Superior temporal gyrus (tissue), 1 donor: ENCODE results near the gene BMP5.

ENCODE experiments used
- DNase-seq: peaks from one replicate; pipeline ENCODE4 v3.0.0-alpha.2; 2016; ENCODE audit errors: extremely low spot score

BMP5 gene

GRCh38 chr6:55872866-55873265, 2.5 kb downstream of the BMP5 start:
- DNase-seq, result no peak

DNA sequence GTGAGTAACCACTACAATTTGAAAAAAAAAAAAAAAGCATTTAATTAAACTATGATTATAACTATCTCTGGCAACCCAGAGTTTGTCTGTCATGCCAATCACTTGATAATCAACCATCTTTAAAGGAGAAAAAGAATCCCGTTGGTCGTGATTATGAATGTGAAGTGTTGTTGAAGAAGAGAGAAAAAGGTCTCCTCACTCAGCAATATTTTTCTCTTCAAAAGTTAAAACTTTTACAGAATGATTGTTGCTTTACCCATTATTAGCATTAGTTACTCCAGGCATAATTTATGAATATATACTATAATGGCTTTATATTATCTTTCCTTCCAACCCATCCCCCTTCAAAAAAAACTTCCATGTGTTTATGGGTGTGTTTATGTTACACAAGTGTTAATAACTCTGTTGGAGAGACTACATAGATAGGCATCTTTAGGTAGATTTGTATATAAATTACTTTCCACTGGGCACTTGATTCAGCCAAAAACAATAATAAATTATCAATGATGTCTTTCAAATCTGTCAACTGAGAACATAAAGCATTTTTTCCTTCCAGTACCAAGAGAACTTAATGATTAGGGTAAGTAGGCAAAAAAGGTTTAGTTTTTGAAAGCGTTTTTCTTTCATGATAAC, 5.1 kb downstream of the BMP5 start:
- no peak for DNase-seq

DNA sequence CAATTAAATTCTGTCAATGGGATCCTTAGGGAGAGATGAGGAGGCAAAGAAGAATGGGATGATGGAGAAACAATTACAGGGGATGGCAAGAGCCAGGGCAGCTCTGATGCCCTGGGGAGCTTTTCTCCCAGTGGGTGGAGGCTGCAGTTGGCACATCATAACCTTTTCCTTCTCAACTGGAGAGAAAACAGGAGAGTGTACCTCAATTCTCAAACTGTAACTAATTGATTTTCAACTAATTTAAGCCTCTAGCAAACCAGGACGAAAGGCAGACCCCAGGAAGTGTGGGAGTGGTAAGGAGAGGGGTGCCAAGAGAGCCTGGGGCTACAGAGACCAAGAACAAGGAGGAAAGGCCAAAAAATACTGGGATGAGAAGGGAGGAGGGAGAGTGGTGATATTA, 5.7 kb downstream of the BMP5 start:
- no peak for DNase-seq

GRCh38 chr6:55868771-55869479, 6.5 kb downstream of the BMP5 start:
- DNase-seq, result no peak

DNA sequence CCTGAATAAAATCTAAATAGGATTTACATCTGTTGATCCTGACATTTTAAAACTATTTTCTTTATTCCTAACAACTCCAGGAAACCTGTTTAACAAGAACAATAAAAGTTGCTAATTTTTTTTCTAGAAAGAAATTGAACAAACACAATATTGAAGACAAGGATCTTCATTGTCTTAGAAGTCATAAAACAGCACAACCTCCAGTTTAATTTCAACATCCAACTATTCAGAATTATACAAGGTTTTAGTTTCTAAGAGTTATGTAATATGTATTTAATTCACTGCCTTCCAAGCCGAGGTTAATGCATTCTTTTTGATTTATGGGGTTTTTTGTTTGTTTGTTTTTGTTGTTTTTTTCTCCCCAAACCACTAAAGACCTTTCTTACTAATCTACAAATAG, 7.2 kb downstream of the BMP5 start:
- DNase-seq, result no peak

GRCh38 chr6:55866128-55866527, 9.3 kb downstream of the BMP5 start:
- DNase-seq, result no peak

DNA sequence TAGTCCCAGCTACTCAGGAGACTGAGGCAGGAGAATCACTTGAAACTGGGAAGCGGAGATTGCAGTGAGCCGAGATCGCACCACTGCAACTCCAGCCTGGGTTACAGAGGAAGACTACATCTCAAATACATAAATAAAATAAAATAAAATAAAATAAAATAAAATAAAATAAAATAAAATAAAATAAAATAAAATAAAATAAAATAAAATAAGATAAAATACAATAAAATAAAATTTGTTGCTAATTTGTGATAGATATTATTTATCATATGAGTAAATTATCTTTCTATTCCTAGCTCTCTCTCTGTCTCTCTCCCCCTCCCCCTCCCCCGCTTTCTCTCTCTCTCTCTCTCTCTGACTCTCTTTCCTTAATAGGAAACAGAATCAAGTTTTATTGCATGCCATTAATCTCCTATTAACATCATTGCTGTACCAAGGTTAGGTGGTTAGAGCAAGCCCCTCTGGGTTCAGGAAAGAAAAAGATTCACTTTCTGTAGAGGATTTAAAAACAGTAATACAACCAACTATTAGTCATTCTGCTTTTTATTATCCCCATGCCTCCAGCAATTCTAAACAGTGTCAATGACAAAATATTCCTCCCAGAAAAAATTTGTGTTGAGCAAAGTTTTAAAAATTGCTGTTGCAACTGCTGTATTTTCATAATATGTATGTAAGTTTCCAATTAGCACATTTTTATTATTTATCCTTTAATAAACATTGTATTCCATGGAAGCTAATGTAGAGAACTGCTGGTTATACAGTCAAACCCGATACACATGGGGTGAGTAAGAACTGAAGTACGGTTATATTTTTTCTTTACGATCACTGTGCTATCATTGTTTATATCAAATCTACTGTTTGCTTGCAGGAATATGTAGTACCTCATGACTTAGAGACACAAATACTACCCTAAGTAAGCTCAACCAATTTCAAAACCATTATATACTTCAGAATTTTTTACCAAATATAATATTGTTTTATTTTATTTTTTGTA, 22.1 kb downstream of the BMP5 start:
- no peak for DNase-seq

GRCh38 chr6:55841341-55841740, 34.0 kb downstream of the BMP5 start:
- DNase-seq, result no peak

DNA sequence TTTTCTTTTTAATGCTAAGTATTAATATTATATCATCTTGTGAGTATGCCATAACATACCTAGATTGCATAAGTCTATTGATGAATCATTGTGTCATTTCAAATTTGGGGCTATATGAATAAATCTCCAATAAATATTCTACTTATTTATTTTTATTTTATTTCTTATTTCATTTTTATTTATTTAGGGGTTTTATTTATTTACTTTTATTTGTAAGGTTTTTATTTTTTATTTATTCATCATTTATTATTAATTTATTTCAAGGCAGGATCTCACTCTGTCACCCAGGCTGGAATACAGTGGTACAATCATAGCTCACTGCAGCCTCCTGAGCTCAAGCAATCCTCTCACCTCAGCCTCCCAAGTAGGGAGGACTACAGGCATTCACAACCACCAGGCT, 36.3 kb downstream of the BMP5 start:
- DNase-seq, result no peak

GRCh38 chr6:55836945-55837344, 38.4 kb downstream of the BMP5 start:
- no peak for DNase-seq

DNA sequence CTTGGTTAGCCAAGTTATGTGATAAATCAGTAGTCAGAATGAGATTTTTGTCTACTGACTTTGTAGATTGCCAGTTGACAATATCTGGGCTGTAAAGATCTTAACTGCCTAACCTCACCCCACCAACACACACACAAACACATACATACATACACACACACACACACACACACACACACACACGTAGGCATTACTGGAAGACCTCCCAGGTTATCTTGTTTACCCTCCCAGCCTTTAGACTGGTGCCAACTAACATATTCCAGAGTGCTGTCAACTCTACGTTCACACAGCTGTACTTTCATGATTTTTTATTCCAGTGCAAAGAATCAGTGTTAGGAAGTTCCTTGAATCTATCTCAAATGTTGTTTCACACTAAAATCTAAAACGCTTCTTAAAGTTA, 38.9 kb downstream of the BMP5 start:
- no peak for DNase-seq

- DNase-seq, result no peak
Measured at GRCh38 chr6:55835220-55835619, 40.2 kb downstream of the BMP5 start.

- no peak for DNase-seq
Measured at GRCh38 chr6:55833284-55833683, 42.1 kb downstream of the BMP5 start.

DNA sequence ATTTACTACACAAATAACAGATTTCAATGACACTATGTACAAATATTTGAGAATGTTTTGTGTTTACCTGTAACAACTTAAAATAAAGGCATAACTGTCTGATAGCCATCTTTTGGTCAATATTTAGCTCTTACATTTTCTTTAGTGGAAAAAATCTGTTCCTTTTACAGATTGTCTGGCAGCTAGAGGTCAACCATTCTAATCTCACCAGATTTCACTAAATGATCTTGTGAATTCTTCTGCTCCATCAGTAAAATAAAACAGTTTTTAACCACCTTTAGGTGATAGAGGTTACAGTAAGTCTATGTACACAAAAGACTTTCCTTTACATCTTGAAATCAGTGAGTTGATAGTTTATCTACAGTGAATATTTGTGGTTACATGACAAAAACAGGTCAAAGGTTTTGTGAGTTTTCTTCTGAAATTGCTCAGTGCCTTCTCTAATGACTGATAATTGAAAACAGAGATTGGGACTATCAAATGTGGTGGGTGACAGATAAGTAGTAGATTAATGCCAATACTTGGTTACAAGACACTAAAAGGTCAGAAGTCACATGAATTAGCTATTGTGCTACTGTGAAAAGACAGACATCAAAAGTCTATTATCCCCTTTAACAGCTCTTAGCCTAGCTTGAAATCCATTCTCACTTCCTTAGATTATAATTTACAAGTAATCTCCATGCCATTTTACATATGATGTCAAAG, 47.4 kb downstream of the BMP5 start:
- no peak for DNase-seq

GRCh38 chr6:55826941-55827340, 48.4 kb downstream of the BMP5 start:
- no peak for DNase-seq

DNA sequence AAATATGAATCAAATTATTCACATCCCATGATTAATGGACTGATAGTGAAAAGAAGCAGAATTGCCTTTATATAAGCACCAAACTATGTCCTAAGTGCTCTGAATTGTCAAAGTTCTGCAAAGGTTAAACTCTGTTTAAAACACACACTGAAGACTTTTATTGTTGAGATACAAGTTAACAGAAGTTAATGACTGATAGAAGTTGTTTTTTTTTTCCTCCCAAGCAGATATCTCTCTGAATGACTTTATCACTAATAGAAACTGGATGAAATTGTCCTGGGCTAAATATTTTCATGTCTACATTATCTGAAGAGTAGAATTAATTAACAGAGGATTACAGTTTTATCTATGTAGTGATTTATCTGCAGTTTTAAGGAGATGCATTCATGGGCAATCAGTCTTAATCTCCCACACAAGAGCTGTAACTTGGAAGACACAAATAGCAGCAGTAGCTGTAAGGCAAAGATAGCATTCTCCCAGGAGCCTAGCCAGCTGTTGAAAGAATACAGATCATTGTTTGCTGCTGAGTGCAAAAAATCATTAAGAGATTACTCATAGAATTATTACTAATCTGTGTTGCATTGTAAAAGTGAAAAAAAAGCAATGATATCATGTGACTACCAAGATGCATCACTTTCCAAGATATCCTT, 49.9 kb downstream of the BMP5 start:
- no peak for DNase-seq

GRCh38 chr6:55822815-55823214, 52.6 kb downstream of the BMP5 start:
- no peak for DNase-seq

GRCh38 chr6:55822005-55822404, 53.4 kb downstream of the BMP5 start:
- DNase-seq, result no peak

GRCh38 chr6:55820696-55821095, 54.7 kb downstream of the BMP5 start:
- DNase-seq, result no peak

DNA sequence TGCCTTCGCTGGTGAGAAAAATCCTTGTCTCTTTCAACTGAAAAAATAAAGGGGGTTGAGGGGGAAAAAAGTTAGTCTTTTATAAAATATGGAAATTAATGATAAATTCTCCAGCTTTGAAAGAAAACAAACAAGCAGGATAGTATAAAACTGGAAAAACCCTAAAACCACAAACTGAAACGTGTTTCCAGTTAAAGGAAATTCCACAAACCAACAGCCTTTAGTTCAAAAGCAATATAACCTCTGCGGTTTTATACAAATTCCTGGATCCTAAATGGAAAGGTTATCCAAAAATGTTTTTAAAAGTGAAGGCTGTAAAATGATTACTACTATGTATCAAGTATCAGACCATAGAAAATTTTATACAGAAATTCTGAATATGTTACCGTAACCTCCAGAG, 55.6 kb downstream of the BMP5 start:
- DNase-seq, result no peak

DNA sequence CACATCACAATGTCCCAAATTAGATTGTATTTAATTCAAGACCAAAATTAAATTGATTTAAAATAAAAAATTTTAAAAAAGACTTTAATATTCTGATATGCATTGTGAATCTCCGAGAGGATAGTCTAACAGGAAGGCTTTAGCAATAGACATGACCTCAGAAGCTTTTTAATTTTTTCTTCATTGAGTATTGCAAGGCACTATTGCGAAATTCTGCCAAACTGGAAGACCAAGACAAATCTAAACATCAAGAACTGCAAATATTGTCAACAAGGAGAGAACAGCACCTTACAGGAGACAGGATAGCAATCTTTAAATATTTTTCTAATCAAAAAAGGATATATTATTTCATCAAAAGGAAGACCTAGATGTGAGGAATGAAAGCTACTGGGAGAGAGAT, 56.9 kb downstream of the BMP5 start:
- DNase-seq, result no peak
